GM19324 (cell line): ENCODE results near the gene OR10A6.

Experiments used
- ATAC-seq: cut with Tn5 transposase; IDR thresholded peaks from one replicate; pipeline ENCODE4 v1.9.1; 2021; ENCODE audit warnings: mild to moderate bottlenecking, moderate library complexity; ENCODE audit not compliant: unreplicated experiment, low FRiP score

Gene OR10A6

GRCh38 chr11:7931168-7931567 is at the start of gene OR10A6:
OR10A6 (minus strand) TSS chr11:7931268; CDS start chr11:7928662, 2,606 bp downstream.
- no peak for ATAC-seq

GRCh38 chr11:7977232-7977917 is 46.3 kb upstream of the OR10A6 start:
- ATAC-seq: no peak

GRCh38 chr11:7974668-7975067 is 43.6 kb upstream of the OR10A6 start:
- no peak for ATAC-seq

GRCh38 chr11:7973011-7973410 is 41.9 kb upstream of the OR10A6 start:
- no peak for ATAC-seq

GRCh38 chr11:7971846-7972245 is 40.8 kb upstream of the OR10A6 start:
- no peak for ATAC-seq

- ATAC-seq: no peak
Observed at GRCh38 chr11:7969756-7970646, 38.9 kb upstream of the OR10A6 start.

GRCh38 chr11:7968686-7969085 is 37.6 kb upstream of the OR10A6 start:
- no peak for ATAC-seq

- ATAC-seq: no peak
Observed at GRCh38 chr11:7967826-7968225, 36.8 kb upstream of the OR10A6 start.

- ATAC-seq: no peak
Observed at GRCh38 chr11:7967097-7967496, 36.0 kb upstream of the OR10A6 start.

GRCh38 chr11:7965386-7965785 is 34.3 kb upstream of the OR10A6 start, which contains the start of gene NLRP10:
NLRP10 (minus strand) TSS chr11:7965447; CDS start chr11:7963495, 1,952 bp downstream.
- ATAC-seq: no peak

GRCh38 chr11:7964873-7965272 is 33.8 kb upstream of the OR10A6 start:
- no peak for ATAC-seq

GRCh38 chr11:7964261-7964660 is 33.2 kb upstream of the OR10A6 start:
- no peak for ATAC-seq

- no peak for ATAC-seq
Observed at GRCh38 chr11:7955191-7955590, 24.1 kb upstream of the OR10A6 start.

GRCh38 chr11:7949934-7950333 is 18.9 kb upstream of the OR10A6 start:
- no peak for ATAC-seq

- ATAC-seq: no peak
Observed at GRCh38 chr11:7944123-7944522, 13.1 kb upstream of the OR10A6 start.

- no peak for ATAC-seq
Observed at GRCh38 chr11:7941608-7942007, 10.5 kb upstream of the OR10A6 start, which contains the start of gene OR10A3. OR10A3 (minus strand) TSS chr11:7941708; CDS start chr11:7939520, 2,188 bp downstream.

- no peak for ATAC-seq
Observed at GRCh38 chr11:7941146-7941545, 10.1 kb upstream of the OR10A6 start.

- no peak for ATAC-seq
Observed at GRCh38 chr11:7936615-7937014, 5.5 kb upstream of the OR10A6 start.

GRCh38 chr11:7927635-7928034 is 3.4 kb downstream of the OR10A6 start:
- ATAC-seq: no peak

- ATAC-seq: no peak
Observed at GRCh38 chr11:7924536-7924935, 6.5 kb downstream of the OR10A6 start.

- no peak for ATAC-seq
Observed at GRCh38 chr11:7918141-7918540, 12.9 kb downstream of the OR10A6 start.

GRCh38 chr11:7911011-7911410 is 20.1 kb downstream of the OR10A6 start:
- ATAC-seq: no peak
